Right ventricle myocardium superior (tissue), 1 donor: ENCODE measurements around the gene CD6. TPM values are rescaled to one million over a fixed set of nuclear protein-coding genes. Genes with fewer than 3 reads are reported as not detected.
A peak's percentile ranks its signal among the peaks of the same experiment; 100 is the strongest.

Source experiments
- ATAC-seq: fragments of 200-7000 bp; cut with Tn5 transposase; one replicate; pipeline ENCODE4 v1.9.1; 2020; ENCODE audit warnings: mild to moderate bottlenecking; ENCODE audit not compliant: poor library complexity
- DNase-seq: peaks from one replicate; pipeline ENCODE4 v3.0.0-alpha.2; 2020
- intact Hi-C: fragments of 100-400 bp; cut with DNase I; formaldehyde crosslinking; loops from one replicate; pipeline ENCODE4 v1.11.2; 2022
- total RNA-seq: library from RNA; stranded (reverse); fragmentation: NEBNext Ultra II Directional; extraction: Animal tissue kit (Norgen Biotek cat#: 25700); gene quantifications from one replicate; pipeline ENCODE4 v1.2.1, GENCODE V29; 2021
- donor health status: DM: no; HTN: yes; CAD: no; lungs with severe emphysema.

The CD6 gene
- total RNA-seq, 1 donor from 2014 or later: 0.08 TPM

- DNase-seq: peak; percentile 44
- ATAC-seq: no peak
- intact Hi-C loops: no loop called here
Measured at GRCh38 chr11:61037441-61038093, 66.1 kb downstream of the CD6 start.

DNA sequence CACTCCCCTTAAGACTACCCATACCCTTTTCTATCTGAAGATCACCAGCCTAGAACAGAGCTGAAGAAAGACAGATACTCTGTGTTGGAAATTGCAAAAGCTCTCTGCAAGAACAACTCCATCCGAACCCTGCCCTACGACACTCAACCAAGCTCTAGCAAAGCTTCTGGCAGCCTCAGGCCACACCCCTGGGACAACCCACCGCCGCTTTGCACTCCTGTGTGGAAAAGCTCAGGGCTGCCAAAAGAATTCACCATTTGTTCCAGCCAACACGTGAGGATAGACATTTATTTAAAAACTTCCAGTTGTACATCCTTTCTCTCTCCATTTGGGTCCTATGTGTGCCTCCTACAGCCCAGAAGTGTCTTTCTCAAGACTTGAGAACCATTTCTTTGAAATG, 68.4 kb downstream of the CD6 start:
- intact Hi-C loops: loop anchor here (10.0 kb wide), 1 partner anchor 65 kb away; the partner anchor contains the start of gene CD5
- no peak for ATAC-seq
- DNase-seq: no peak

- ATAC-seq: peak; percentile 41
- intact Hi-C loops: loop anchor here (10.0 kb wide), 1 partner anchor 63 kb away; the partner anchor contains the start of gene CD5
- peak; percentile 61 for DNase-seq
Measured at GRCh38 chr11:61041755-61042518, 70.5 kb downstream of the CD6 start.

- ATAC-seq (no peak), DNase-seq (no peak)
- intact Hi-C loops: loop anchor here (10.0 kb wide), 1 partner anchor 62 kb away; the partner anchor contains the start of gene CD5
Measured at GRCh38 chr11:61042537-61042936, 71.1 kb downstream of the CD6 start.

- intact Hi-C loops: loop anchor here (10.0 kb wide), 1 partner anchor 62 kb away; the partner anchor contains the start of gene CD5
- ATAC-seq: no peak
- DNase-seq: no peak
Measured at GRCh38 chr11:61042961-61043540, 71.6 kb downstream of the CD6 start.

- intact Hi-C loops: loop anchor here (10.0 kb wide), 1 partner anchor 60 kb away; the partner anchor contains the start of gene CD5
- no peak for ATAC-seq
- no peak for DNase-seq
Measured at GRCh38 chr11:61045271-61045670, 73.8 kb downstream of the CD6 start.

- no peak for DNase-seq
- intact Hi-C loops: loop anchor here (10.0 kb wide), 1 partner anchor 58 kb away; the partner anchor contains the start of gene CD5
- ATAC-seq: no peak
Measured at GRCh38 chr11:61046833-61047232, 75.4 kb downstream of the CD6 start.

GRCh38 chr11:61048368-61049062, 77.0 kb downstream of the CD6 start:
- intact Hi-C loops: loop anchor here (10.0 kb wide), 1 partner anchor 56 kb away; the partner anchor contains the start of gene CD5
- no peak for ATAC-seq
- DNase-seq: no peak

- intact Hi-C loops: loop anchor here (10.0 kb wide), 1 partner anchor 56 kb away; the partner anchor contains the start of gene CD5
- ATAC-seq (no peak), DNase-seq (no peak)
Measured at GRCh38 chr11:61049063-61049377, 77.5 kb downstream of the CD6 start.

- DNase-seq (peak; percentile 49), ATAC-seq (peak; percentile 43)
- intact Hi-C loops: loop anchor here (10.0 kb wide), 1 partner anchor 55 kb away; the partner anchor contains the start of gene CD5
Measured at GRCh38 chr11:61049859-61050258, 78.4 kb downstream of the CD6 start.

DNA sequence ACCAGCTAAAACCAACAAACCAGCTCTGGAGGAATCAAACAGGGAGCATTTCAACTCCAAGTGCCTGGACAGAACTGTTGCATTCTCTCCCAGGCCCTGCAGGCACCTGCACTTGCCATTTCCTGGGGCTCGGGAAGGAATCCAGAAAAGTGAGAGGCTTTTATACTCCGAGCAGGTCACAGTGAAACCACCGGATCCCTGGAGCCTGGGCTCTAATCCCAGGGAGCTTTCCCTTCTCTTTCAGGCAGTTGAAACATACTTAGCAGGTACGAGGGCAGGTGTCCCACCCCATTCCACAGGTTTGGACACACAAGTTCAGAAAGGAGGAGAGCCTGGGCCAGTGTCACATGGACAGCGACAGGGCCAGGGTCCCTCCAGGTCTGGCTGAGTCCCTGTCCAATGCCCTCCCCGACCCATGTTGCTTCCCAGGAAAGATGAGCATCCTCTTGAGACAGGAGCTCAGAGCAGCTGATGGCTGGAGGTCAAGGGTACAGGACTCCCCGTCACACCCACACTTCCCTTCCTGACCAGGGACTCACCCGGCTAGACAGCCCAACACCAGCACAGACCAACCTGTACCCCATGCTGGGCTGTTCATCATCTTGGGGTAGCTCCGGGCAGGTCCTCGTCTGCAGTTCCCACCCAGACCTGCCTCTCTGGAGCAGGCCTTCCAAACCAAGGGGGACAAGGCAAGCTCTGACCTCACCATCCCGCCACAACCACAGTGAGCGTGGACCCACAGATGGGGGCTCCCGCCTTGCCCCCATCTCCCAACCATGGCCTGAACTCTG, 80.9 kb downstream of the CD6 start:
- ATAC-seq (no peak), DNase-seq (no peak)
- intact Hi-C loops: no loop called here

GRCh38 chr11:61053191-61053590, 81.7 kb downstream of the CD6 start:
- intact Hi-C loops: no loop called here
- DNase-seq (no peak), ATAC-seq (no peak)

DNA sequence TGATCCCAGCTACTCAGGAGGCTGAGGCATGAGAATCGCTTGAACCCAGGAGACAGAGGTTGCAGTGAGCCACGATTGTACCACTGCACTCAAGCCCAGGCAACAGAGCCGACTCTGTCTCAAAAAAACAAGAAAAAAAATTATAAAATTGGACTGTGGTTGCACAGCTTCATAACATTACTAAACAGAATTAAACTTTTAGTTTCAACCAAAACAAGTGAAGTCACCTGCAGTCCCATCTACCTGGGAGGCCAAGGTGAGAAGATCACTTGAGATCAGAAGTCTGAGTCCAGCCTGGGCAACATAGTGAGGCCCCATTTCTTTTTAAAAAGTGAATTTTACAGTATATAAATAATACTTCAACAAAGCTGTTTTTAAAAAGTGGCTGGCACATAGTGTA, 83.0 kb downstream of the CD6 start:
- DNase-seq: no peak
- intact Hi-C loops: no loop called here
- ATAC-seq: no peak

GRCh38 chr11:61054927-61055562, 83.6 kb downstream of the CD6 start:
- ATAC-seq: no peak
- DNase-seq: no peak
- intact Hi-C loops: no loop called here

- DNase-seq: no peak
- intact Hi-C loops: no loop called here
- ATAC-seq: no peak
Measured at GRCh38 chr11:61055776-61056175, 84.3 kb downstream of the CD6 start.

DNA sequence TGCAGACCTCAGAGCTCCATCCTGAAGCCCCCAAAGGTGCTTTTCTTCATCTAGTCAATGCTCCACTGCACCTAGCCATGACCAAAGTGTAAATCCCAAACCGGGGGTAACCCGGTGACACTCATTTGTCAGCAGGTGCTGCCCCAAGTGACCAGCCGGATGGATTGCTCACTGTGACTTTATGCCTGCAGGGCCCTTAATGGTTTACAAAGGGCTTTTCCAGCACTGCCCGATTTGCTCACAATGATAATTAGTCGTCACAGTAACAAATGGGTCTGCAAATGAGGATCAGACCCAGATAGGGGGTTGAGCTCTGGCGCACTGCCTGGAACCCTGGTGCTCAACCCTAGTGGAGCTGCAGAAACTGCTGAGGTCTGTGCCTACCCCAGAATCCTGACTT, 85.1 kb downstream of the CD6 start:
- no peak for ATAC-seq
- intact Hi-C loops: no loop called here
- DNase-seq: no peak

DNA sequence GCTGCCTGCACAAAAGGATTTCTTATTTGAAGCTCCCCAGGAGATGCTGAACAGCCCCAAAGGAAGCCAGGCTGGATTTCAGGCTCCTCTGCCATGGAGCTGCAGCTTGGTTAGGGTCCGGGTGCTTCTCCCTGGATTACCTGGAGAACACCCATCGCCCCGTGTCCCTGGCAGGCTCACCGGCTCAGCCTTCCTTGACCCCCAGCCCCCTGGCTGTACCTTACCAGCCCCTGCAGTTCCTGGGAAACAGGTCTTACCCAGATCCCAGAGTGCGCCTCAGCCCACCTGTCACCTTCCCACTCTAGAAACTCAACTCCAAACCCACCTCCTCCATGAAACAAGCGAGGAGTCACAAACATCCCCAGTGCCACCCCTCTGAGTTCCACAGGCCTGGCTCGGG, 85.5 kb downstream of the CD6 start:
- DNase-seq: no peak
- intact Hi-C loops: no loop called here
- no peak for ATAC-seq

DNA sequence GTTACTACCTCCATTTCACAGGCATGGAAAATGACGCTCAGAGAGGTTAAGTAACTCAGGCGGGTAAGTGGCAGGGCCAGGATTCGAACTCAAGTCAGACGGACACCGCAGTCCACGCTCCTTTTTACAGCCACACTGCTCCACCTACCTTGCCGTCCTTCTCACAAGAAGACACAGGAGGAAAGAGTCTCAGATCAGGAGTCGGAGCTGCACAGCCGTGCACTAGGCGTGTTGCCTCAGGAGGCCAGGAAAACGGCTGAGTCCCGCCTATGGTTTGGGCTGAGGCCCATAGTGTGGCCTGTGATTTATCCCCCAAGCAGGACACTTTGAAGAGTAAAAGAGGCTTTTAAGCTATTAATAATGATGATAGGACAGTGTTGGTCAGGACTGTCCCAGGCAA, 86.1 kb downstream of the CD6 start:
- intact Hi-C loops: no loop called here

More for the DNA sequence above, 86.1 kb downstream of the CD6 start:
- ATAC-seq (no peak), DNase-seq (no peak)
